ENCODE measurements around the gene FGF14. TPM values are rescaled to one million over a fixed set of nuclear protein-coding genes. Genes with fewer than 3 reads are reported as not detected.

The FGF14 gene
- total and polyA plus RNA-seq, 2 of the 4 experiments (the other 2 are of a cell fraction): under 0.01 TPM; not detected in 1

DNA sequence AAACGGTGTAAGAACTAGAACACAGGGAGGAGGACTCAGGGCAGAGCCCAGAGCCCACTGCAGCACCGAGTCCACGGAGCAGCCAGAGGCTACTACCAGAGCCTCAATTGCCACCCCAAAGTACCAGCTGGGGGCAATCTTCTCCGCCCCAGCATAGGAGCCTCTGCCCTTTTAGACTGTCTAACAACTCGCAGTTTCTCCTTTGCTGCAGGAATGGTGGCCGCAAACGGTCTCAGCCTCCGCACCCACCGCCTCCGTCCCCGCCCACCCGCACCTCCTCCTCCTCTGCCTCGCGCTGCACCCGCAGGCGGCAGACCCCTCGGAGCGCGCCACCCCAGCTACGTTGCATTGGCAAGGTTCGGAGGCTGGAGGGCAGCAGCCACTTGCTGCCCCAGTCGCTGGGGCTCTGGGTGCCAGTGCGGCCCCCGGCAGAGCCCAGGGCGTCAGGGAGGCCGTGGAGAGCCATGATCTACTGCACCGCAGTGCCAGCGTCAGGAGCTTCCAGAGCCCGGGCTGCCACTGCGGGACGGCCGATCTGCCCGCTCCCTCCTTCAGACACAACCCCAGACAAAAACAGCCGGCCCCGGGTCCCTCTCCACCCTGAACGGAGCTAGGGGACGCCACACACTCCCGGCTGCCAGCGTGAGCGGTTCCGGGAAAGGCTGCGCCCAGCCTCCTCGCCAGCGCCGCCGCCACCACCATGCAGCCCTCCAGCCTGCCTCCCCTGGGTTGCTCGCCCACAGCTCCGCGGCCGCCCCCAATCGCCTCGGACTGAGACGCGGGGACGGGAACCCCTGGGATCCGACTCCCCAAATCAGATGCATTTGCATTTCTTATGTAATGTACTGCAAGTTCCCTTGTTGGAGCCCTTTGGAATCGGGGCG lies 1.8 kb downstream of the FGF14 start:
- ChIA-PET CTCF (interaction anchor here (1.2 kb wide), 1 partner anchor 259 kb away, joined by 3 read pairs; no protein-coding TSS in a partner anchor), POLR2A (ENCODE audit: unreplicated experiment) (no interaction called here)
- Histone ChIP-seq H3K4me1 (ENCODE audit: control insufficient read depth, insufficient read depth, low read length) (peaks cover 3% of the 10 kb centered on the region), H3K9ac (ENCODE audit: low read depth, low read length) (no peak overlapping the region), H2AFZ (replicated peaks; ENCODE audit: low read length, poor library complexity) (peak overlapping the region; percentile 79), H2AK9ac (replicated peaks; ENCODE audit: low read depth, low read length, poor library complexity) (no peak overlapping the region), H3K27ac (ENCODE audit: insufficient read depth, low read length) (no peak overlapping the region), H4K20me1 (ENCODE audit: insufficient read depth, low read length) (no peaks in the 10 kb centered on the region), H3K9me3 (ENCODE audit: control insufficient read depth, insufficient read depth, low read length) (no peaks in the 10 kb centered on the region), H2AK5ac (ENCODE audit: low read depth, low read length) (no peak overlapping the region), H3K14ac (replicated peaks; ENCODE audit: low read depth, low read length) (no peak overlapping the region), H4K8ac (ENCODE audit: low read depth in 2 of 2, low read length in 2 of 2) (no peak overlapping the region), H3K9me1 (ENCODE audit: insufficient read depth, low read length) (no peaks in the 10 kb centered on the region), H2BK20ac (ENCODE audit: low read depth, low read length) (no peak overlapping the region), H4K5ac (ENCODE audit: low read depth, low read length) (no peak overlapping the region), H4K91ac (ENCODE audit: insufficient read depth, low read depth, low read length) (no peak overlapping the region), H3K18ac (ENCODE audit: low read depth, low read length) (no peak overlapping the region), H2BK120ac (ENCODE audit: low read depth, low read length) (no peak overlapping the region), H3K4ac (ENCODE audit: low read depth, low read length) (no peak overlapping the region), H3K4me3 (ENCODE audit: insufficient read depth, low read depth, low read length) (peak overlapping the region; percentile 36), H3K23ac (ENCODE audit: low read depth, low read length) (no peak overlapping the region), H3K56ac (ENCODE audit: extremely low read depth, insufficient read depth, low read length) (no peak overlapping the region), H2BK15ac (ENCODE audit: low read depth, low read length) (no peak overlapping the region), H2BK5ac (ENCODE audit: low read depth, low read length, poor library complexity, severe bottlenecking) (no peak overlapping the region), H3K79me1 (ENCODE audit: low read depth in 1 of 2, low read length in 2 of 2) (no peaks in the 10 kb centered on the region), H3K36me3 (ENCODE audit: control insufficient read depth, insufficient read depth, low read length) (no peaks in the 10 kb centered on the region), H3K27me3 (ENCODE audit: control insufficient read depth, insufficient read depth, low read length) (peaks cover 28% of the 10 kb centered on the region), H3K4me2 (ENCODE audit: low read depth, low read length) (peak overlapping the region; percentile 93)
- TF ChIP-seq, protein P1, sequence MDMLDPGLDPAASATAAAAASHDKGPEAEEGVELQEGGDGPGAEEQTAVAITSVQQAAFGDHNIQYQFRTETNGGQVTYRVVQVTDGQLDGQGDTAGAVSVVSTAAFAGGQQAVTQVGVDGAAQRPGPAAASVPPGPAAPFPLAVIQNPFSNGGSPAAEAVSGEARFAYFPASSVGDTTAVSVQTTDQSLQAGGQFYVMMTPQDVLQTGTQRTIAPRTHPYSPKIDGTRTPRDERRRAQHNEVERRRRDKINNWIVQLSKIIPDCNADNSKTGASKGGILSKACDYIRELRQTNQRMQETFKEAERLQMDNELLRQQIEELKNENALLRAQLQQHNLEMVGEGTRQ (IDR thresholded peaks at IDR 0.05; ENCODE audit: low read depth, low read length): no peak
- no peak for TF ChIP-seq RFX5 (IDR thresholded peaks at IDR 0.05; ENCODE audit: low read depth, low read length)
- no peak for TF ChIP-seq SMC3 (IDR thresholded peaks at IDR 0.05; ENCODE audit: low read depth, low read length)
- no peak for TF ChIP-seq RCOR1 (IDR thresholded peaks at IDR 0.05; ENCODE audit: insufficient replicate concordance, low read length)
- TF ChIP-seq RAD21 (IDR thresholded peaks at IDR 0.05; ENCODE audit: low read length): no peak
- no peak for TF ChIP-seq MXI1 (IDR thresholded peaks at IDR 0.05; ENCODE audit: borderline replicate concordance, low read depth, low read length)
- TF ChIP-seq CEBPB (IDR thresholded peaks at IDR 0.05; ENCODE audit: low read depth, low read length): no peak
- TF ChIP-seq MAFK (IDR thresholded peaks at IDR 0.05; ENCODE audit: low read depth, low read length): no peak
- no peak for TF ChIP-seq CTCF (conservative IDR thresholded peaks at IDR 0.05; ENCODE audit: low read depth, low read length)
- no peak for TF ChIP-seq ELK1 (IDR thresholded peaks at IDR 0.05; ENCODE audit: borderline replicate concordance, low read depth, low read length)
- TF ChIP-seq MAZ (IDR thresholded peaks at IDR 0.05; ENCODE audit: borderline replicate concordance, low read depth, low read length): no peak
- TF ChIP-seq POLR2A (IDR thresholded peaks at IDR 0.05; ENCODE audit: low read depth, low read length): no peak
- TF ChIP-seq CHD1 (IDR thresholded peaks at IDR 0.05; ENCODE audit: low read depth, low read length): no peak
- no peak for TF ChIP-seq BHLHE40 (IDR thresholded peaks at IDR 0.05; ENCODE audit: low read depth, low read length)
- intact Hi-C loops (cut with micrococcal nuclease): no loop called here
- no peak for DNase-seq
- 9% methylated on average over 15 of the region's 58 CpGs; no CpG with 5 or more reads in 1 of the 2 experiments for WGBS, 2 experiments (ENCODE audit: extremely low coverage in 2 of 2, insufficient read length in 1 of 2)
- peak; percentile 56 for ATAC-seq (ENCODE audit: low read depth)
- in situ Hi-C loops (cut with MboI; ENCODE audit: low sequenced_read_pairs): no loop called here
- dilution Hi-C loops (cut with HindIII; ENCODE audit: low sequenced_read_pairs, unreplicated experiment): no loop called here
- no TSS peak for BruUV-seq (replicated peaks)

Measured in IMR-90 (cell line).